CD14-positive monocyte (primary cell): ENCODE measurements around the gene PPP2R1B. TPM values are rescaled to one million over a fixed set of nuclear protein-coding genes. Genes with fewer than 3 reads are reported as not detected.

Source experiments
- DNase-seq, 3 donors: peaks; one replicate each; pipeline ENCODE4 v3.0.0-alpha.2; 2011 to 2022
- H2AFZ ChIP-seq: 2 replicates; pipeline ENCODE4 v1.6.0; 2012; ENCODE audit warnings: mild to moderate bottlenecking, low read depth, low read length, inconsistent platforms; ENCODE audit not compliant: insufficient read depth, poor library complexity, severe bottlenecking
- H3K27ac ChIP-seq, 2 donors: 1 replicate in 1 of 2; 2 replicates in 1 of 2; pipeline ENCODE4 v1.5.1; 2012 to 2013; ENCODE audit warnings: low read length in 2 of 2, control low read depth in 1 of 2, inconsistent platforms in 1 of 2, low read depth in 1 of 2, mild to moderate bottlenecking in 1 of 2
- H3K27me3 ChIP-seq, 2 donors: one replicate each; pipeline versions ENCODE4 v1.6.0 to v1.6.1; 2011 to 2013; ENCODE audit warnings: low read length in 2 of 2; ENCODE audit not compliant: control insufficient read depth in 2 of 2, insufficient read depth in 2 of 2
- H3K36me3 ChIP-seq, 2 donors: replicated peaks in 1 of 2; 1 replicate in 1 of 2; 2 replicates in 1 of 2; pipeline versions ENCODE4 v1.5.1 to v1.6.1; 2012 to 2013; ENCODE audit warnings: low read length in 2 of 2, control low read depth in 1 of 2, inconsistent platforms in 1 of 2, mild to moderate bottlenecking in 1 of 2; ENCODE audit not compliant: insufficient read depth in 2 of 2, control insufficient read depth in 1 of 2
- H3K4me1 ChIP-seq, 2 donors: 1 replicate in 1 of 2; 2 replicates in 1 of 2; pipeline versions ENCODE4 v1.5.1 to v1.6.1; 2012 to 2013; ENCODE audit warnings: low read length in 2 of 2, control low read depth in 1 of 2, inconsistent platforms in 1 of 2, mild to moderate bottlenecking in 1 of 2, moderate library complexity in 1 of 2; ENCODE audit not compliant: insufficient read depth in 2 of 2, control insufficient read depth in 1 of 2
- H3K4me2 ChIP-seq: replicated peaks from 2 replicates; pipeline ENCODE3; 2012; ENCODE audit warnings: low read length, moderate library complexity, mild to moderate bottlenecking; ENCODE audit not compliant: poor library complexity, severe bottlenecking; ENCODE audit errors: extremely low read depth
- H3K4me3 ChIP-seq, 3 experiments: fragments of 200-600 bp in 1 of 3; sonication (generic) in 1 of 3; replicated peaks in 1 of 3; 1 replicate in 2 of 3; 2 replicates in 1 of 3; pipeline ENCODE4 v1.5.1; 2011 to 2013; ENCODE audit warnings: low read length in 3 of 3, mild to moderate bottlenecking in 3 of 3, control low read depth in 2 of 3, low read depth in 2 of 3, inconsistent platforms in 1 of 3, moderate library complexity in 1 of 3
- H3K79me2 ChIP-seq: 2 replicates; pipeline ENCODE4 v1.6.0; 2012; ENCODE audit warnings: mild to moderate bottlenecking, control low read depth, inconsistent platforms, low read length, moderate library complexity; ENCODE audit not compliant: insufficient read depth
- H3K9ac ChIP-seq: 2 replicates; pipeline ENCODE4 v1.6.0; 2017; ENCODE audit warnings: low read length, mild to moderate bottlenecking; ENCODE audit not compliant: insufficient read depth, poor library complexity, severe bottlenecking
- H3K9me3 ChIP-seq, 2 donors: replicated peaks in 1 of 2; 1 replicate in 1 of 2; 2 replicates in 1 of 2; pipeline versions ENCODE4 v1.5.1 to v1.6.1; 2012 to 2013; ENCODE audit warnings: low read length in 2 of 2, control low read depth in 1 of 2; ENCODE audit not compliant: control insufficient read depth in 1 of 2, insufficient read depth in 1 of 2
- H4K20me1 ChIP-seq: 2 replicates; pipeline ENCODE4 v1.6.0; 2012; ENCODE audit warnings: mild to moderate bottlenecking, low read length, control low read depth, moderate library complexity; ENCODE audit not compliant: insufficient read depth
- H3K27ac Mint-ChIP-seq, 7 donors: one replicate each; pipeline ENCODE4 v1.8.0; 2020; ENCODE audit warnings: mild to moderate bottlenecking in 7 of 7, mixed read lengths in 7 of 7, moderate library complexity in 6 of 7, inconsistent platforms in 2 of 7
- H3K27me3 Mint-ChIP-seq, 3 donors: one replicate each; pipeline ENCODE4 v1.8.0; 2021 to 2022; ENCODE audit warnings: low read depth in 3 of 3, mild to moderate bottlenecking in 3 of 3, mixed read lengths in 3 of 3, moderate library complexity in 3 of 3, inconsistent platforms in 1 of 3
- H3K36me3 Mint-ChIP-seq, 2 donors: one replicate each; pipeline ENCODE4 v1.8.0; 2020; ENCODE audit warnings: mixed read lengths in 2 of 2, inconsistent platforms in 1 of 2, mild to moderate bottlenecking in 1 of 2
- H3K4me1 Mint-ChIP-seq: one replicate; pipeline ENCODE4 v1.8.0; 2020; ENCODE audit warnings: mild to moderate bottlenecking, mixed read lengths
- H3K4me3 Mint-ChIP-seq, 2 donors: one replicate each; pipeline ENCODE4 v1.8.0; 2020; ENCODE audit warnings: mild to moderate bottlenecking in 2 of 2, mixed read lengths in 2 of 2, moderate library complexity in 1 of 2
- H3K9me3 Mint-ChIP-seq, 7 donors: one replicate each; pipeline ENCODE4 v1.8.0; 2020 to 2022; ENCODE audit warnings: mixed read lengths in 7 of 7, mild to moderate bottlenecking in 6 of 7, moderate library complexity in 6 of 7, inconsistent platforms in 2 of 7
- WGBS: methylation state at CpG from one replicate; pipeline ENCODE4 v1.1.5; 2013; ENCODE audit warnings: missing lambda C conversion rate; ENCODE audit not compliant: insufficient coverage; 5-methylcytosine and 5-hydroxymethylcytosine counted together
- intact Hi-C, 2 donors: fragments of 100-400 bp; cut with micrococcal nuclease; formaldehyde crosslinking; loops; one replicate each; pipeline versions ENCODE4 v1.15.0 to v1.15.1; 2023
- polyA plus RNA-seq, 3 donors: library from polyadenylated mRNA; depleted of rRNA in 1 of 3; unstranded in 2 of 3; stranded (reverse) in 1 of 3; fragments of 300-500 nt in 2 of 3; fragments of >200 nt in 1 of 3; fragmentation: Illumina TruSeq in 2 of 3; gene quantifications; 1 replicate in 2 of 3; 2 replicates in 1 of 3; pipeline ENCODE4 v1.2.3, GENCODE V29; 2012 to 2021
- TF ChIP-seq, protein P1 (sequence below): fragments of 200-600 bp; IDR thresholded peaks from one replicate; pipeline ENCODE4 v1.8.0; 2022; ENCODE audit warnings: antibody characterized with exemption, mild to moderate bottlenecking

Gene PPP2R1B
- polyA plus RNA-seq, 3 donors: 5.4 to 16.9 (median 11.2) TPM

DNA sequence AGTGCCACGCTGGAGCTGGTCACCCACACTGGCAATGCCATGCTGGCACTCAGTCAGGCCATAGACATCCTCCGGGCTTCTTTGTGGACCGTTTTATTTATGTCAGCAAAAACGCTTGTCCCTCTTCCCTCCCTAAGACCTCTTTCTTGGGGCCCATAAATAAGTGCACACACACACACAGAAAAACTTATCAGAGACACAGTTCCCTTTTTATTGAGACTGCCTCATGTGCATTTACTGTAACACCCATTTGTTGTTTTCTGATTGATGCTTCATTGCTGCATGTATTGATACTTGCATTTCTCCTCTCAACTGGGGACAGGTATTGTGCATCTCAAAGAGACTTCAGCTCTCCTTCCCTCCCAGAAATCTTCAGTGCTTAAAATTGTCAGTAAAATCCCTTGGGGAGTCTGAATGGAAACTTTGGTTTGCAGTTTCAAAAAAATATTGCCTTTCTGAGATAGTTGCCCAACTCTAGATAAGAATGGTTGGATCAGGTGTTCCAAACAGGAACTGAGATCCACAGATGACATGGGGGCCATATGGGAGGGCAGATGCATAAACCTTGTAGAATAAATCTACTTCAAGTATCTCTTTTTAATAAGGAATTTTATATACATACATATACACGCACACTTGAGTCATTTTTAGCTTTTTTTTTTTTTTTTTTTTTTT, 50.9 kb downstream of the PPP2R1B start:
- TF ChIP-seq, protein P1, sequence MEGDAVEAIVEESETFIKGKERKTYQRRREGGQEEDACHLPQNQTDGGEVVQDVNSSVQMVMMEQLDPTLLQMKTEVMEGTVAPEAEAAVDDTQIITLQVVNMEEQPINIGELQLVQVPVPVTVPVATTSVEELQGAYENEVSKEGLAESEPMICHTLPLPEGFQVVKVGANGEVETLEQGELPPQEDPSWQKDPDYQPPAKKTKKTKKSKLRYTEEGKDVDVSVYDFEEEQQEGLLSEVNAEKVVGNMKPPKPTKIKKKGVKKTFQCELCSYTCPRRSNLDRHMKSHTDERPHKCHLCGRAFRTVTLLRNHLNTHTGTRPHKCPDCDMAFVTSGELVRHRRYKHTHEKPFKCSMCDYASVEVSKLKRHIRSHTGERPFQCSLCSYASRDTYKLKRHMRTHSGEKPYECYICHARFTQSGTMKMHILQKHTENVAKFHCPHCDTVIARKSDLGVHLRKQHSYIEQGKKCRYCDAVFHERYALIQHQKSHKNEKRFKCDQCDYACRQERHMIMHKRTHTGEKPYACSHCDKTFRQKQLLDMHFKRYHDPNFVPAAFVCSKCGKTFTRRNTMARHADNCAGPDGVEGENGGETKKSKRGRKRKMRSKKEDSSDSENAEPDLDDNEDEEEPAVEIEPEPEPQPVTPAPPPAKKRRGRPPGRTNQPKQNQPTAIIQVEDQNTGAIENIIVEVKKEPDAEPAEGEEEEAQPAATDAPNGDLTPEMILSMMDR: no peak
- Histone ChIP-seq H3K36me3 (peaks cover 31 to 96% of the 10 kb centered on the region in 2 donors), H4K20me1 (no peaks in the 10 kb centered on the region), H3K27ac (peak overlapping the region in 1 of 2 donors; percentile 51), H3K27me3 (no peaks in the 10 kb centered on the region), H3K9me3 (no peaks in the 10 kb centered on the region), H3K4me2 (no peak overlapping the region), H3K4me1 (peaks cover 12 to 16% of the 10 kb centered on the region in 2 donors), H3K79me2 (no peaks in the 10 kb centered on the region), H2AFZ (no peak overlapping the region), H3K9ac (no peak overlapping the region), H3K4me3 (no peak overlapping the region)
- DNase-seq: no peak
- Mint-ChIP-seq H3K4me1 (peaks cover 16% of the 10 kb centered on the region), H3K27ac (peak overlapping the region in 3 of 7 donors; percentile 13 to 43 (median 20)), H3K9me3 (peaks cover 0 to 1% (median 0%) of the 10 kb centered on the region in 7 donors), H3K27me3 (peaks cover 0 to 1% (median 0%) of the 10 kb centered on the region in 3 donors), H3K4me3 (no peak overlapping the region), H3K36me3 (peaks cover 75 to 88% of the 10 kb centered on the region in 2 donors)
- intact Hi-C loops: no loop called here
- WGBS: 36% methylated on average over 4 of the region's 5 CpGs

DNA sequence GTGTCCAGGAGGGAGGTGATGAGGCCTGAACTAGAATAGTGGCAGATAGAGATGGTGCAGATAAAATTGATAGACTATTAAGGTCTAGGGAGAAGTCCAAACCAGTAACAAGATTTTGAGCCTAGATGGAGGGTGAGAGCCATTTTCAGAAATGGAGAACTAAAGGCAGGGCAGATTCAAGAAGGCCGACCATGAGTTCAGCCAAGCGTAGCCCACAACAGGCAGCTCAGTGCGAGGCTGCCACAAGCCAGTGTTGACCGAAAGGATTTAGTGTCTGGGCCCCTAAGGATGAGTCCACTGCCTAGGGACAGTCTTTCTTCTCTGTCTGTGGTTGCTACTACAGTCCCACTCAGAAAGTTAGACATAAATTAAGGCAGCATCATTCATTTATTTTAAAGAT, 51.7 kb downstream of the PPP2R1B start:
- H3K9me3 ChIP-seq: no peaks in the 10 kb centered on the region
- peak overlapping the region in 1 of 2 donors; percentile 51 for H3K27ac ChIP-seq
- WGBS: 84% methylated on average over 4 of the region's 4 CpGs
- no peaks in the 10 kb centered on the region for H3K79me2 ChIP-seq
- Mint-ChIP-seq H3K9me3 (peaks cover 0 to 1% (median 0%) of the 10 kb centered on the region in 7 donors), H3K27me3 (no peaks in the 10 kb centered on the region), H3K36me3 (peaks cover 72 to 86% of the 10 kb centered on the region in 2 donors), H3K4me1 (peaks cover 16% of the 10 kb centered on the region), H3K27ac (peak overlapping the region in 3 of 7 donors; percentile 15 to 74 (median 66)), H3K4me3 (no peak overlapping the region)
- H3K36me3 ChIP-seq: peaks cover 26 to 94% of the 10 kb centered on the region in 2 donors
- no peak overlapping the region for H3K4me2 ChIP-seq
- no peaks in the 10 kb centered on the region for H3K27me3 ChIP-seq
- no peak overlapping the region for H3K9ac ChIP-seq
- no peak overlapping the region for H3K4me3 ChIP-seq
- DNase-seq: no peak
- intact Hi-C loops: no loop called here
- no peak overlapping the region for H2AFZ ChIP-seq
- TF ChIP-seq, protein P1: no peak
- H3K4me1 ChIP-seq: peaks cover 12 to 16% of the 10 kb centered on the region in 2 donors
- H4K20me1 ChIP-seq: no peaks in the 10 kb centered on the region
